BLaER1 treated with 17β-estradiol and CSF1 and Interleukin-3, amounts not matched to agents 10 nM and 100 nM (cell line): Measurements from ENCODE around the gene MAN1C1.

ENCODE experiments used
- H3K27ac ChIP-seq, 11 experiments: shearing (Covaris generic); formaldehyde crosslinking; 2 replicates each; pipeline ENCODE4 v1.8.1; 2022
- H3K27me3 ChIP-seq, 11 experiments: shearing (Covaris generic); formaldehyde crosslinking; 2 replicates each; pipeline ENCODE4 v1.8.1; 2022
- H3K36me3 ChIP-seq, 11 experiments: shearing (Covaris generic); formaldehyde crosslinking; 2 replicates each; pipeline ENCODE4 v1.8.1; 2022
- H3K4me1 ChIP-seq, 10 experiments: shearing (Covaris generic); formaldehyde crosslinking; 2 replicates each; pipeline ENCODE4 v1.8.1; 2022
- H3K4me2 ChIP-seq, 11 experiments: shearing (Covaris generic); formaldehyde crosslinking; 2 replicates each; pipeline ENCODE4 v1.8.1; 2022
- H3K4me3 ChIP-seq, 10 experiments: shearing (Covaris generic); formaldehyde crosslinking; 2 replicates each; pipeline ENCODE4 v1.8.1; 2022
- H3K9ac ChIP-seq, 11 experiments: shearing (Covaris generic); formaldehyde crosslinking; 2 replicates each; pipeline ENCODE4 v1.8.1; 2022
- H3K9me3 ChIP-seq, 11 experiments: shearing (Covaris generic); formaldehyde crosslinking; replicated peaks in 1 of 11; 2 replicates each; pipeline ENCODE4 v1.8.1; 2022
- H4K20me1 ChIP-seq, 11 experiments: shearing (Covaris generic); formaldehyde crosslinking; 2 replicates each; pipeline ENCODE4 v1.8.1; 2022
- Cebpa-rat ChIP-seq, 11 experiments: shearing (Covaris generic); IDR thresholded peaks; 2 replicates each; pipeline ENCODE4 v1.8.1; 2022

The MAN1C1 gene

DNA sequence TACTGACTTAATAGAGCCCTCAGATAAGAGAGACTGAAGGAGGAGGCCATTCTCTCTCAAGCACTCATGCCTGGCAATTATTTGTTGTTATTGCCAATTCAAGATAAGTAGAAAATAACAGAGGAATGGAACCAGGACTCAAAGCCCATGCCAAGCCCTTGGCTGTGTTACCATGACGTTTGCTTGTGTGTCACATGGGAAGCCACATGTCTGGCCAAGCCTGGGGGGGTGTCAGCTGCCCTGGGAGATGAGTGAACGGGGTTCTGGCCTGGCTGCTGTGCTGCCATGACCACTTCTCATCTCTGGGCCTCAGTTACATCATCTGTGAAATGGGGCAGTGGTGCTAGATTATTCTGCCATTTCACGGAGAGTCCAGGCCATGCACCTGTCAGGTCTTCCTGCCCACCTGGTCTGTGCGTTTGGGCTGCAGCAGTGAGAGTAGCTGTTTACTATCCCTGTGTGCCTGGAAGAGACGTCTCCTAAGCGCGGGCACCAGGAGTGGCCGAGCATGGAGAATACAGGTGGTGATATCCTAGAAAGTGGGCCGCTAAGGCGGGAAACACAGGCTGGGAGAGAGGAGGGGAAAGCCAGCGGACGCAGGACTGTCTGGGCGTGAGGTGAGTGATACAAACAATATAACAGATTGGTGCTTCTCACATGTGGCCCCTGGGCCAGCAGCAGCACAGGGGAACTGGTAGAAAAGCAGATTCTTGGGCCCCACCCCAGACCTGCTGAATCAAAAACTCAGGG is 67.8 kb downstream of the MAN1C1 start:
- TF ChIP-seq Cebpa-rat (IDR thresholded peaks at IDR 0.05): no peak
- Histone ChIP-seq H3K9me3 (no peaks in the 10 kb centered on the region), H3K36me3 (no peaks in the 10 kb centered on the region), H3K4me2 (no peak overlapping the region), H4K20me1 (peaks cover 0 to 21% (median 0%) of the 10 kb centered on the region in 11 experiments; a peak in 4 of 22 replicates), H3K4me1 (peaks cover 0 to 21% (median 2%) of the 10 kb centered on the region in 10 experiments; a peak in 12 of 20 replicates), H3K27ac (no peak overlapping the region), H3K27me3 (peaks cover 0 to 5% (median 0%) of the 10 kb centered on the region in 11 experiments; a peak in 1 of 22 replicates), H3K9ac (no peak overlapping the region; a peak in 1 of 22 replicates), H3K4me3 (no peak overlapping the region)

DNA sequence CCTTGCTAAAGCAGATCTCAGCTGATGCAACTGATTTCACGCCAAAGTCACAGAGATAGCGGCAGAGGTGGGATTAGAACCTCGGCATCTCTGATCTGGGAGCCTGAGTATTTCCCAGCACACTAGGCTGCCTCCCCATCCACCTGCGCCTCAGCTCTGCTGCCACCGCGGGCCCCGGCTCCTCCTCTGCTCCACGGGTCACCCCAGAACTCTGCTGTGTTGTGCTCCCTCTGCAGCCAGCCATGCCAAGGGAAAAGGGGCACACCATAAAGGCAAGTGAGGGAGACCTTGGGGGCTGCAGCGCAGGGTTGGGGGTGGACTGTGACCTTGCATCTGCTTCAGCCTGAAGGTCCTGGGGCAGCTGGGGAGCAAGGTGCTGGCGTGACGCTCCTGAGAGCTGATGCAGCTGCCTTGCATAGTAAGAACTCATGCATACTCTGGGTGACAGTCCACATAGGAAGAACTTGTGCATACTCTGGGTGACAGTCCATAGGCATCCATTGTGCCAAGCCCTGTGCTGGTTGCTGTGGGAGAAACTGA is 68.7 kb downstream of the MAN1C1 start:
- Histone ChIP-seq H3K4me2 (no peak overlapping the region), H3K4me3 (no peak overlapping the region), H3K36me3 (no peaks in the 10 kb centered on the region), H3K27ac (no peak overlapping the region), H3K9me3 (no peaks in the 10 kb centered on the region), H3K4me1 (peaks cover 8 to 29% (median 10%) of the 10 kb centered on the region in 10 experiments; a peak in 19 of 20 replicates), H3K9ac (no peak overlapping the region), H3K27me3 (peaks cover 0 to 5% (median 0%) of the 10 kb centered on the region in 11 experiments; a peak in 1 of 22 replicates), H4K20me1 (peaks cover 0 to 21% (median 0%) of the 10 kb centered on the region in 11 experiments; a peak in 4 of 22 replicates)
- no peak for TF ChIP-seq Cebpa-rat (IDR thresholded peaks at IDR 0.05)

DNA sequence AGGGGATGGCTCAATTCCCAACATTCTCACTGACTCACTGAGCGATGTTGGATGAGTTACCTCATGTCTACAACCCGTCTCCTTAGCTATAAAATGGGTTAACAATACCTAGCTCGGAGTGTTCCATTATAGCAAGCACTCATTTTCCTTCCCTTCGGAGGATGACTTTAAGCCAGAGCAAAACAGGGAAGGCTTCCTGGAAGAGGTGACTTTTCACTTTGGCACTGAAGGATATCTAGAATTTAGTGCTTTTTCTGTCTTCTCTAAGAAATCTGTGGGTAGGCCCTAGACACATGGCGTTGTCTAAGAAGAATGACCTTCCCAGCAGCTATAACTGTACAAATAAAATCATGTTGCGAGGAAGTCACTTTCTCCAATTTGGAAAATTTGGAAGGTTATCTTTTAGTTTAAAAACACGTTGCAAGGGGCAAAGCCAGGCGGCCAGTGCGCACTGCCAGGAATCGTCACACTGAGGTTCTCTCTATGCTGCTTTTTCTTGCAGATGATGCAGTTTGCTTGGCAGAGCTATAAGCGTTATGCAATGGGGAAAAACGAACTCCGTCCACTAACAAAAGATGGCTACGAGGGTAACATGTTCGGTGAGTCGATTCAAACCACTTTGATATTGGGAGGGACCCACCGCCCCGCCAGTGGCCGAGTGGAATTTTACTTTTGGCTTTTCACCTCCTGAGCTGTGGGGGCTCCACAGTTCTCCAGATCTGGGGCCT is 69.5 kb downstream of the MAN1C1 start:
- Histone ChIP-seq H4K20me1 (peaks cover 0 to 28% (median 0%) of the 10 kb centered on the region in 11 experiments; a peak in 5 of 22 replicates), H3K4me2 (no peak overlapping the region), H3K4me1 (peaks cover 12 to 34% (median 14%) of the 10 kb centered on the region in 10 experiments; a peak in 19 of 20 replicates), H3K9ac (no peak overlapping the region), H3K27me3 (peaks cover 0 to 5% (median 0%) of the 10 kb centered on the region in 11 experiments; a peak in 1 of 22 replicates), H3K36me3 (no peaks in the 10 kb centered on the region), H3K4me3 (no peak overlapping the region), H3K27ac (no peak overlapping the region), H3K9me3 (no peaks in the 10 kb centered on the region)
- TF ChIP-seq Cebpa-rat (IDR thresholded peaks at IDR 0.05): no peak

- TF ChIP-seq Cebpa-rat (IDR thresholded peaks at IDR 0.05): no peak
- H3K36me3 ChIP-seq: no peaks in the 10 kb centered on the region
- H3K4me2 ChIP-seq: no peak overlapping the region
- peaks cover 0 to 23% (median 0%) of the 10 kb centered on the region in 11 experiments; a peak in 5 of 22 replicates for H4K20me1 ChIP-seq
- peaks cover 12 to 31% (median 14%) of the 10 kb centered on the region in 10 experiments; a peak in 19 of 20 replicates for H3K4me1 ChIP-seq
- H3K27me3 ChIP-seq: no peaks in the 10 kb centered on the region
- no peak overlapping the region for H3K27ac ChIP-seq
- no peak overlapping the region for H3K4me3 ChIP-seq
- no peak overlapping the region for H3K9ac ChIP-seq
- H3K9me3 ChIP-seq: no peaks in the 10 kb centered on the region
These were observed 70.8 kb downstream of the MAN1C1 start for GRCh38 chr1:25687221-25688017.

DNA sequence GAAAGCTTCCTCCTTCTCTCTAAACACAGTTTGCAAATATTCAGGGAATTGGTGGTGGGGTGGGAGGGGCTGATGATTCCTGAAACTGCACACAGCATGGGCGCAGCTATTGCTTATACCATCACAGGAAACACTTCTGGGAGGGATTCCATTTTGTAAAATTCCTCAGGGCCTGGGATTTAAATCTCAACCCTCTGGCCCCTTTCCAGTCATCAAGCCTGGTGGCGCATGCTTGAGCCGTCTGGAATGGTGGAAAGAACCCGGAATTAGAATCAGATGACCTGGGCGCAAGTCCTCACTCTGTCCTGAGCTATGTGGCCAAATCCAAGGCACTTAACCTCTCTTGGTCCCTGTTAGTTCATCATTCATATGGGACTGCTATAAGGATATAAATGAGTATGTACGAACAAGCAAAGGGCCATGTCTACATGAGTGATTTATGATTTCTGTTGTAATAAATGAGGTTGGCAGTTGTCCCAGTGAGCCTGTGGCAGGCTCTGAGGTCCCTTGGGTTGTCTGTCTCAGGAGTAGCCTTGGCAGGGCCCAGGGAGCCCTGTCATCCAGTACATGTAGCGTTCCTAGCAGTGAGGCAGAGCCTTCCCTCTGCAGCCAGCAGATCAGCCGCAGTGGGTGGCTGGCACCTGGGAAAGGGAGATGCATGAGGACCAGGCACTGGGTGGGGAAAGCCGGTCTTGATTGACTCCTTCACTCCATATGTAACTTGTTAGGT is 72.0 kb downstream of the MAN1C1 start:
- H3K4me3 ChIP-seq: no peak overlapping the region
- H4K20me1 ChIP-seq: peaks cover 0 to 17% (median 0%) of the 10 kb centered on the region in 11 experiments; a peak in 4 of 22 replicates
- peaks cover 12 to 25% (median 14%) of the 10 kb centered on the region in 10 experiments; a peak in 19 of 20 replicates for H3K4me1 ChIP-seq
- H3K9me3 ChIP-seq: no peaks in the 10 kb centered on the region
- no peak overlapping the region for H3K27ac ChIP-seq
- no peak for TF ChIP-seq Cebpa-rat (IDR thresholded peaks at IDR 0.05)
- H3K4me2 ChIP-seq: 0 out of 22 replicates have a peak overlapping the region, but pooled peaks of 1 of the 11 experiments have one; percentile 6
- no peaks in the 10 kb centered on the region for H3K36me3 ChIP-seq
- H3K27me3 ChIP-seq: no peaks in the 10 kb centered on the region
- H3K9ac ChIP-seq: no peak overlapping the region

DNA sequence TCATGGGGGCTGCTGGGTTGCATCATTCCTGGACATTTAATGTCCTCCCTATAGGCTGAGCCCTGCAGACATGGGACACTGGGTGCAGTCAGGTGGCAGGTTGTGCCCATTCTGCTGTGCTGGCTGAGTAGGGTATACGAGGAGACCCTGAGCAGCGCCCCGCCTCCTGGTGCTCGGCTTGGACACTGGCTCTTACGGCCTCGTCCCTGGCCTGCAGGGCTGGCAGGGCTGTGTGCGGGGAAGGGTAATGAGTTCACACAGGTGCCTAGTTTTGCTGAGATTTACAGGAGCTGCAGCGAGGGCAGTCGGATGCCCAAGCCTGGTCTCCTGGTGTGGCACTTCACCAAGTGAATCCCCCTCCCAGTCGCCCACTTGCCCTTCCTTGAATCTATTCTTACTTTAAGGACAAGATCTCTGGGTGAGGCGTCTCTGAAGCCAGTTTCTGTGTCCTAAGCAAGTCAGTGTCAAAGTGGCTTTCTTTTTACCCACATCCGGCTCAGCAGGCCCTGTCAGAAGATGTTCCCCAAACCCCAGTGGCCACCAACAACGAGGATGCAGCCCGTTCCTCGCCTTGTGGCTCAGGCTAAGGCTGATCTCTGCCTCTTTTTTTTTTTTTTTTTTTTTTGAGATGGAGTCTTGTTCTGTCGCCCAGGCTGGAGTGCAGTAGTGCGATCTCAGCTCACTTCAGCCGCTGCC is 73.2 kb downstream of the MAN1C1 start:
- Histone ChIP-seq H3K4me1 (peaks cover 12 to 38% (median 18%) of the 10 kb centered on the region in 10 experiments; a peak in 19 of 20 replicates), H3K9ac (no peak overlapping the region), H3K4me2 (peak overlapping the region; percentile 11 to 65 (median 42); a peak in 19 of 22 replicates), H4K20me1 (peaks cover 0 to 15% (median 0%) of the 10 kb centered on the region in 11 experiments; a peak in 4 of 22 replicates), H3K4me3 (no peak overlapping the region), H3K27me3 (no peaks in the 10 kb centered on the region), H3K36me3 (no peaks in the 10 kb centered on the region), H3K9me3 (no peaks in the 10 kb centered on the region), H3K27ac (no peak overlapping the region)
- TF ChIP-seq Cebpa-rat (IDR thresholded peaks at IDR 0.05): no peak

DNA sequence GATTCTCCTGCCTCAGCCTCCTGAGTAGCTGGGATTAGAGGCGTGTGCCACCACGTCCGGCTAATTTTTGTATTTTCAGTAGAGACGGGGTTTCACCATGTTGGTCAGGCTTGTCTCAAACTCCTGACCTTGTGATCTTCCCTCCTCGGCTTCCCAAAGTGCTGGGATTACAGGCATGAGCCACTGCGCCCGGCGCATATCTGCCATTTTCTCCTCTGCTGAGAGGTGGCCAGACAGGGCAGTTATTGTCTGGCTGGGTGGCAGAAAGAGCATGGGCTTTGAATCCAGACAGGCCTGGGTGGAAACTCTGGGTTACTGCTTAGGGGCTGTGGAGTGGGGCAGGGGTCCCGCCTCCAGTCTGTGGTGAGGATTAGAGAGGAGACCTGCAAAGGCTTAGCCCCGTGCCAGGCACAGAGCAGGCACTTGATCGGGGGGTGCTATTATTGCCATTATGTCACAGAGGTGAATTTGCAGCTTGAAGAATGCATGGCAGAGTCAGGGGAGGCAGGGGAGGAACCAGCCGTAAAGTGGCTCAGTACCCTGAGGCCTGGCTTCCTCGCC is 73.9 kb downstream of the MAN1C1 start:
- Histone ChIP-seq H3K9me3 (no peaks in the 10 kb centered on the region), H4K20me1 (peaks cover 0 to 15% (median 0%) of the 10 kb centered on the region in 11 experiments; a peak in 4 of 22 replicates)
- TF ChIP-seq Cebpa-rat (IDR thresholded peaks at IDR 0.05): no peak

More for the DNA sequence above, 73.9 kb downstream of the MAN1C1 start:
- Histone ChIP-seq H3K4me3 (no peak overlapping the region), H3K9ac (no peak overlapping the region), H3K27me3 (no peaks in the 10 kb centered on the region), H3K4me2 (peak overlapping the region in 10 of 11 experiments; percentile 11 to 65 (median 42); a peak in 15 of 22 replicates), H3K27ac (no peak overlapping the region), H3K36me3 (no peaks in the 10 kb centered on the region), H3K4me1 (peaks cover 12 to 44% (median 18%) of the 10 kb centered on the region in 10 experiments; a peak in 19 of 20 replicates)
